GM13976 (cell line): ENCODE data around the gene MBP.

Source experiments
- DNase-seq: peaks from one replicate; pipeline ENCODE4 v3.0.0; 2012; ENCODE audit warnings: low spot score
- in situ Hi-C: fragments of 300-500 bp; cut with MboI; formaldehyde crosslinking; loops from one replicate; pipeline ENCODE4 v1.12.0; 2022; ENCODE audit warnings: low sequenced_read_pairs, mixed read lengths, inconsistent platforms; ENCODE audit not compliant: unreplicated experiment
- TF ChIP-seq, protein P1 (sequence below): IDR thresholded peaks from 2 replicates; pipeline ENCODE4 v1.5.1; 2012; ENCODE audit warnings: borderline replicate concordance, mild to moderate bottlenecking; ENCODE audit not compliant: insufficient read depth; ENCODE audit errors: extremely low read depth, missing control alignments, control extremely low read depth

The MBP gene

DNA sequence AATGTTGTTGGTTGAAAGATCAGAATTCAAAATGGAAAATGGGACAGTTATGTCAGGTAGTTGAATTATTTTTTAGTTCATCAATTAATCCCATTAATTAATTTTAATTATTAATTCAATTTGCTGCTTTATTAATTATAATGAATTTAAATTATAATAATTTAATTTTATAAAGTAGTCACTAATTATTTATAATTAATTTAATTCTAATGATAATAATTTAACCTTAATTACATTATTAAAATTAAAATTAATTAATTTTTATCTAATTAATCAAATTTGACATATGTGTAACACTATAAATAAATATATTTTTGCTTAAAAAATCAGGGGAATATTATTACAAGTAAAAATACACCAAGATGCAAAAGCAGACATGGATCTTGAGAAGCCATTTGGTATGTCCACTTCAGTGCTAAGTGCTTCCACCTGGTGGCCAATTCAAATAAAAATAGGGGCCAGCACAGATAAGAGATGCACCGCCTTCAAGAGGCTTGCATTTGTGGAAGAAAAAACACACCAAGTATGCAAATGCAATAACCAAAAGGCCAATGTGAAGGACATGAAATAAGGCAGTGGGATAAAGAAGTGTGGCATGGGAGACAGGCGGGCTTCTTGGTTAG lies 73.2 kb downstream of the MBP start:
- in situ Hi-C loops, result no loop called here
- no peak for DNase-seq
- TF ChIP-seq, protein P1, sequence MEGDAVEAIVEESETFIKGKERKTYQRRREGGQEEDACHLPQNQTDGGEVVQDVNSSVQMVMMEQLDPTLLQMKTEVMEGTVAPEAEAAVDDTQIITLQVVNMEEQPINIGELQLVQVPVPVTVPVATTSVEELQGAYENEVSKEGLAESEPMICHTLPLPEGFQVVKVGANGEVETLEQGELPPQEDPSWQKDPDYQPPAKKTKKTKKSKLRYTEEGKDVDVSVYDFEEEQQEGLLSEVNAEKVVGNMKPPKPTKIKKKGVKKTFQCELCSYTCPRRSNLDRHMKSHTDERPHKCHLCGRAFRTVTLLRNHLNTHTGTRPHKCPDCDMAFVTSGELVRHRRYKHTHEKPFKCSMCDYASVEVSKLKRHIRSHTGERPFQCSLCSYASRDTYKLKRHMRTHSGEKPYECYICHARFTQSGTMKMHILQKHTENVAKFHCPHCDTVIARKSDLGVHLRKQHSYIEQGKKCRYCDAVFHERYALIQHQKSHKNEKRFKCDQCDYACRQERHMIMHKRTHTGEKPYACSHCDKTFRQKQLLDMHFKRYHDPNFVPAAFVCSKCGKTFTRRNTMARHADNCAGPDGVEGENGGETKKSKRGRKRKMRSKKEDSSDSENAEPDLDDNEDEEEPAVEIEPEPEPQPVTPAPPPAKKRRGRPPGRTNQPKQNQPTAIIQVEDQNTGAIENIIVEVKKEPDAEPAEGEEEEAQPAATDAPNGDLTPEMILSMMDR, result peak; percentile 32

DNA sequence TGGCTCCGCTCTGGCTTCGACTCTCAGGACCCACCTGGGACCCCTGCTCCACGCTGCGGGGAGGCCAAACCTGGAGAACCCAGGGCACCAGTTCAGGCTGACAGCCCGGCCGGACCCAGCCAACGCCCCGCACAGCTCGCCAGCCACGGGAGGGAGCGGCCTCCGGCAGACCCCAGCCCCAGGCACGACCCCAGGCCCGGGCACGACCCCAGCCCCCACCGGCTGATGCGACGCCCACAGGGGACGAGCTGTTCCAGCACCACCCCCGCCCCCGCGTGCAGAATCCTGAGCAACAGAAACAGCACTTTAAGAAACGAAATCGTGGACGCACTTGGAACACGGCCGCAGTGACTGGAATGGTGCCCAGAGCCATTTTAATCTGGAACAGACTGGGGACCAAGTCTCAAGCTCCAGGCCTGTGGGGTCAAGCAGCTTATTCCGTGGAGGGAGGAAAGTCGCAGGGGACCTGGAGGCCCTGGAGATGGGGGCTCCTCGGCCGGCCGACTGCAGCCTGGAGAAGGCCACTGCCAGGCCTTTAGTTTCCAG lies 74.2 kb downstream of the MBP start:
- in situ Hi-C loops, result no loop called here
- DNase-seq, result no peak
- TF ChIP-seq, protein P1, result no peak

DNA sequence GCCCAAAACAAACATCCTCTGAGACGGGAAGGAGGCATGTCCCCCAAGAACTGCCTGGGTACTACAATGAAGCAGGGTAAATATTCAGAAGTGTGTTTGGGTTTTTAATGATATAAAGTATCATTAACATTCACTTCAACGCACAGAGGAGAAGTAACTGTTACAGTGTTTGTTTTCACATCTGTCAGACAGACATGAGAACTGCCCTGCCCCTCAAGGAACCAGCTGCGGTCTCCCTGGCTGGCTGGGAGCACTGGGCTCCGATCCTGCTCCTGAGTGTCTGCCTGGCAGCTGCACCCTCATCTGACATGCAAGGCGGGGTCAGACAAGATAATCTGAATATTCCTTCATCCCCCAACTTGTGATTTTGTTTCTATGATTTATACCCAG lies 75.6 kb downstream of the MBP start:
- in situ Hi-C loops, result no loop called here
- no peak for DNase-seq
- TF ChIP-seq, protein P1, result no peak

DNA sequence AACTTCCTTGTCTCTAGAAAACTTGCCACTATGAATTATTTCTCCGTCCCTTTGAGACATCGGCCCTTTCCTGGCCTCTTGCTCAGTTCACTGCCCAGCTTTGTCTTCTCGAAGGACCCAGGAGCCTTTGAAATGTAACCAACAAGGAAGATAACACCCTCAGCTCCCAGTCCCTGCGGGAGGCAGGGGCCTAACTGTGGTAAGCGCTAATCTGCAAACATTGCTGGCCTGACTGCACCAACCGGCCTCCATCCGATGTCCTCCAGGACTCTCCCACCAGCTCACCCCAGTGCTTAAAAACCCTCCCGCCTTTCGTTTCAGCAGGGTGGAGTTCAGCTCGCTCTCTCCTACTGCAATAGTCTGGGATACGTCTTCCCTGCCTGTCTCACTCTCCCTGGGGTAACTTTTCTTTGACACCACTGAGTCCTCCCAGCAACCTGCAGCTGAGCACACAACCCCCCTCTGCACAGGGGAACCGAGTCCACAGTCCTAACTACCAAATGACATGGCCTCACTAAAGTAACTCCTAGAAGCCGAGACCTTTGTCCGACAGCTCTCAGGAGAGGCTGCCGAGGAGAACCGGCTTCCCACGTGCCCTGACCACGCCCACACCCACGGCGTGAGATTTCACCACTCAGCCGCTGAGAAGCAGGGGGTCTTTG lies 76.1 kb downstream of the MBP start:
- in situ Hi-C loops, result no loop called here
- TF ChIP-seq, protein P1, result no peak
- no peak for DNase-seq

DNA sequence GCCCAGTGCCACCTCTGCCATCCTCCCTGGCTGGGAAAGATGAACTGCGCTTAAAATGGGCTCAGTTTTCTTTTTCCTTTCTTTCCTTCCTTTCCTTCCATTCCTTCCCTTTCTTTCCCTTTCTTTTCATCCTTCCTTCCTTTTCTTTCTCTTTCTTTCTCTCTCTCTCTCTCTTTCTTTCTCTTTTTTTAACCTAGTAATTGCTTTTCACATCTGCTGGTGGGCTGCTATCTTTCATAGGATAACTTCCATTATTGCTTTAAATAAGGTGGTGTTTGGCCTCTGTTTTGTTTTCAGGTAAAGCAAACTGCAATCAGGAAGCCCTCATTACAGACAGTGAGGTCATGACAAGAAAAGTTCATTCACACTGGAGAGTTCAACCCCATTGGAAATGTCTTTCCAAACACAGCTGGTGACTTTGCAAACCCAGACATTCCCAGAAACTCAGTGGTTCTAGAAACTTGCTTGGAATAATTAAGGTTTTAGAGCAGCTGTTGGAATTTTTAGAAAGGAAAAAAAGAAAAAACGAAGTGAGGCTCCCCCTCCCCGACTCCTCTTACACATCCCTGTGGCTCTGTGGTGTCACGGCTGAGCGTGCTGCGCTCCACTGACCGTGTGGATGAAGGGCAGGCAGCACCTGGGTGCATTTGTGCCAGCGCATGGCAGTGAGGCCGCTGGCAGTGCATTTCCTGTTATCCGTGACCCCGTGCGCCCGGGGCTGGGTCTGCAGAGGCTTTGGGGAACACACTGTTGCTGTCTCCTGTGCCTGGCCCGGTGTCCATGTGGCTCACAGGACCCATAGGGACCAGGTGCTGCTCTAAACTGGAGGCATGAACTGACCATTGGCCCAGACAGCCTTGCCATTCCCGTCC lies 76.9 kb downstream of the MBP start:
- no peak for DNase-seq
- in situ Hi-C loops, result no loop called here
- TF ChIP-seq, protein P1, result no peak
